Fibroblast of lung (primary cell): ENCODE data around the gene CLMN. TPM values are rescaled to one million over a fixed set of nuclear protein-coding genes. Genes with fewer than 3 reads are reported as not detected.

Experiments used
- DNase-seq, 2 donors: peaks; one replicate each; pipeline versions ENCODE4 v3.0.0 to v3.0.0-alpha.2; 2010; ENCODE audit warnings: low read depth in 2 of 2
- H2AFZ ChIP-seq: 2 replicates; pipeline ENCODE4 v1.5.1; 2012; ENCODE audit warnings: low read length, control low read depth, inconsistent platforms
- H3K27ac ChIP-seq: 2 replicates; pipeline ENCODE4 v1.5.1; 2011; ENCODE audit warnings: low read length, control low read depth; ENCODE audit not compliant: insufficient read depth
- H3K27me3 ChIP-seq: 2 replicates; pipeline ENCODE4 v1.5.1; 2011; ENCODE audit warnings: mild to moderate bottlenecking, low read length; ENCODE audit not compliant: control insufficient read depth, insufficient read depth
- H3K36me3 ChIP-seq: 2 replicates; pipeline ENCODE4 v1.5.1; 2011; ENCODE audit warnings: low read length; ENCODE audit not compliant: control insufficient read depth, insufficient read depth
- H3K4me1 ChIP-seq: 2 replicates; pipeline ENCODE4 v1.5.1; 2011; ENCODE audit warnings: low read length; ENCODE audit not compliant: control insufficient read depth, insufficient read depth; ENCODE audit errors: extremely low read depth
- H3K4me2 ChIP-seq: 2 replicates; pipeline ENCODE4 v1.5.1; 2011; ENCODE audit warnings: low read length, control low read depth; ENCODE audit not compliant: insufficient read depth; ENCODE audit errors: extremely low read depth
- H3K4me3 ChIP-seq, 4 experiments: fragments of 200-600 bp in 1 of 4; sonication (generic) in 1 of 4; replicated peaks in 1 of 4; 2 replicates each; pipeline ENCODE4 v1.5.1; 2011 to 2016; ENCODE audit warnings: low read length in 4 of 4, low read depth in 3 of 4, mild to moderate bottlenecking in 3 of 4, control low read depth in 2 of 4, inconsistent platforms in 1 of 4, mixed read lengths in 1 of 4; ENCODE audit not compliant: insufficient read depth in 1 of 4; ENCODE audit errors: control extremely low read depth in 1 of 4
- H3K79me2 ChIP-seq: 2 replicates; pipeline ENCODE4 v1.5.1; 2012; ENCODE audit warnings: mild to moderate bottlenecking, low read length, inconsistent platforms; ENCODE audit not compliant: control insufficient read depth, insufficient read depth
- H3K9ac ChIP-seq: 2 replicates; pipeline ENCODE4 v1.5.1; 2011; ENCODE audit warnings: mild to moderate bottlenecking, low read length, control low read depth; ENCODE audit not compliant: insufficient read depth
- H3K9me3 ChIP-seq: 2 replicates; pipeline ENCODE4 v1.5.1; 2012; ENCODE audit warnings: low read depth, low read length; ENCODE audit not compliant: control insufficient read depth, insufficient read depth
- H4K20me1 ChIP-seq: 2 replicates; pipeline ENCODE4 v1.5.1; 2011; ENCODE audit warnings: low read length; ENCODE audit not compliant: control insufficient read depth, insufficient read depth; ENCODE audit errors: extremely low read depth
- CTCF ChIP-seq, 2 donors: IDR thresholded peaks in 1 of 2; conservative IDR thresholded peaks in 1 of 2; 1 replicate in 1 of 2; 2 replicates in 1 of 2; pipeline ENCODE4 v1.5.1; 2011 to 2012; ENCODE audit warnings: low read length in 2 of 2, control low read depth in 1 of 2, inconsistent platforms in 1 of 2, low read depth in 1 of 2, mild to moderate bottlenecking in 1 of 2
- EZH2 ChIP-seq: IDR thresholded peaks from 2 replicates; pipeline ENCODE4 v1.5.1; 2012; ENCODE audit warnings: low read length, control low read depth, mild to moderate bottlenecking; ENCODE audit errors: missing control alignments
- polyA plus RNA-seq, 2 donors: library from polyadenylated mRNA; depleted of rRNA in 1 of 2; stranded (reverse) in 1 of 2; unstranded in 1 of 2; fragments of >200 nt; gene quantifications; 2 replicates each; pipeline ENCODE4 v1.2.1, GENCODE V29; 2011 to 2012; ENCODE audit warnings: missing spikeins in 1 of 2
- total RNA-seq: library from RNA; depleted of rRNA; stranded (reverse); fragments of >200 nt; gene quantifications from 2 replicates; pipeline ENCODE4 v1.2.1, GENCODE V29; 2014

CLMN gene
- total and polyA plus RNA-seq, 2 donors (not counting 1 experiment from before 2014, with no cell fraction given) = 0.83 to 2.7 TPM

- H3K27me3 ChIP-seq = no peaks in the 10 kb centered on the region
- H3K9me3 ChIP-seq = no peaks in the 10 kb centered on the region
- no peak for TF ChIP-seq CTCF (conservative IDR thresholded peaks at IDR 0.05 in 1 of 2, IDR thresholded peaks at IDR 0.05 in 1 of 2; ENCODE audit: low read depth in 1 of 2, low read length in 2 of 2)
- TF ChIP-seq EZH2 = no peak
- H3K4me1 ChIP-seq = peaks cover 4% of the 10 kb centered on the region
- no peak overlapping the region for H3K4me3 ChIP-seq
- no peak overlapping the region for H3K4me2 ChIP-seq
- H3K79me2 ChIP-seq = no peaks in the 10 kb centered on the region
- H3K36me3 ChIP-seq = no peaks in the 10 kb centered on the region
- no peak for DNase-seq
- no peaks in the 10 kb centered on the region for H4K20me1 ChIP-seq
- no peak overlapping the region for H3K9ac ChIP-seq
- no peak overlapping the region for H2AFZ ChIP-seq
- no peak overlapping the region for H3K27ac ChIP-seq
Measured at GRCh38 chr14:95258754-95259593, 60.7 kb downstream of the CLMN start.

- Histone ChIP-seq H3K79me2 (no peaks in the 10 kb centered on the region), H3K9ac (no peak overlapping the region), H3K27ac (no peak overlapping the region), H2AFZ (no peak overlapping the region), H3K36me3 (no peaks in the 10 kb centered on the region), H3K4me3 (no peak overlapping the region), H3K4me2 (no peak overlapping the region), H4K20me1 (no peaks in the 10 kb centered on the region), H3K9me3 (no peaks in the 10 kb centered on the region), H3K27me3 (no peaks in the 10 kb centered on the region), H3K4me1 (peaks cover 4% of the 10 kb centered on the region)
- no peak for TF ChIP-seq EZH2
- no peak for TF ChIP-seq CTCF (conservative IDR thresholded peaks at IDR 0.05 in 1 of 2, IDR thresholded peaks at IDR 0.05 in 1 of 2; ENCODE audit: low read depth in 1 of 2, low read length in 2 of 2)
- DNase-seq = no peak
Measured at GRCh38 chr14:95258156-95258555, 61.6 kb downstream of the CLMN start.

DNA sequence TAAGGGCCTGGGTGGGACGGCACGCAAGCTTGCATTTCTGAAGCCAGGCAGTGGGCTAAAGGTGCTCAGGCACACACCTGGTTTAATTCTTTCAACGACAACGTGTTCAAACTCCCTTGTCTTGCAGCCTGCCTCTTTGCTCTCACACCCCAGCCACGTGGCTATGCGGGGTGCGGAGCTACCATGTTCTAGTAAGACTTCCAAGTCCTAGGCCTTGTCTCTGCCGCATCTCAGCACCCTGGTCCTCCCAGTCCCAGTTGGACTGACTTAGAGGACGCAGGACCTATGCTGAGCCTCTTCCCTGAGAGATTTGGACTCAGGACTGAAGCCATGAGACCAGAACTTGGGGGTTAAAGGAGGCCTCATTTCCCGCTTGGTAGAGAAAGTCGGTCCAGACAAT, 62.2 kb downstream of the CLMN start:
- H3K27ac ChIP-seq = no peak overlapping the region
- no peak overlapping the region for H3K9ac ChIP-seq
- H4K20me1 ChIP-seq = no peaks in the 10 kb centered on the region
- no peak for DNase-seq
- peaks cover 4% of the 10 kb centered on the region for H3K4me1 ChIP-seq
- no peak overlapping the region for H3K4me3 ChIP-seq
- no peaks in the 10 kb centered on the region for H3K36me3 ChIP-seq
- H3K79me2 ChIP-seq = no peaks in the 10 kb centered on the region
- no peak overlapping the region for H3K4me2 ChIP-seq
- H3K27me3 ChIP-seq = no peaks in the 10 kb centered on the region
- TF ChIP-seq CTCF (conservative IDR thresholded peaks at IDR 0.05 in 1 of 2, IDR thresholded peaks at IDR 0.05 in 1 of 2; ENCODE audit: low read depth in 1 of 2, low read length in 2 of 2) (no peak), EZH2 (no peak)
- no peaks in the 10 kb centered on the region for H3K9me3 ChIP-seq
- no peak overlapping the region for H2AFZ ChIP-seq
